Middle frontal gyrus (tissue), 1 donor: ENCODE measurements around the gene MYH14.

ENCODE experiments used
- DNase-seq: peaks from one replicate; pipeline ENCODE4 v3.0.0-alpha.2; 2015; ENCODE audit warnings: low spot score; ENCODE audit errors: extremely low spot score

MYH14 gene

GRCh38 chr19:50257141-50257540 is 53.7 kb downstream of the MYH14 start:
- DNase-seq, result no peak

GRCh38 chr19:50258918-50259372 is 55.5 kb downstream of the MYH14 start:
- DNase-seq, result no peak

DNA sequence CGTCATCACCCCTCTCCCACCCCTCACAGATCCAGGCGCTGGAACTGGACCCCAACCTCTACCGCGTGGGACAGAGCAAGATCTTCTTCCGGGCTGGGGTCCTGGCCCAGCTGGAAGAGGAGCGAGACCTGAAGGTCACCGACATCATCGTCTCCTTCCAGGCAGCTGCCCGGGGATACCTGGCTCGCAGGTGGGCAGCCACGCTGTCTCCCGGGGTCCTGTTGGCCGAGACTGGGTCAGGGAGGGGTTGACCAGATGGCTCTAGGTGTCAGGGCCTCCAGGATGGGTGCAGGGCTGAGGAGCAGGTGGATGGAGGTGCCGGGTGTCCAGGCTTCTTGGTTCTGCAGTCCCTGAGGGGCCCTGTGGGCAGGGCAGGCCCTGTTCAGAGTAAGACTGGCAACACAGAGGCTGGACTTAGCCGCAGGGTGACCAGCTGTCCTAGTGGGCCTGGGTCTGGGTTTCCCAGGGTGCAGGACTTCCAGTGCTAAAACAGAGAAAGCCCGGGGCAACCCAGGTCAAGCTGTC is 58.1 kb downstream of the MYH14 start:
- DNase-seq, result no peak

- no peak for DNase-seq
Observed at GRCh38 chr19:50263176-50263575, 59.8 kb downstream of the MYH14 start.

- no peak for DNase-seq
Observed at GRCh38 chr19:50264483-50265186, 61.2 kb downstream of the MYH14 start.

DNA sequence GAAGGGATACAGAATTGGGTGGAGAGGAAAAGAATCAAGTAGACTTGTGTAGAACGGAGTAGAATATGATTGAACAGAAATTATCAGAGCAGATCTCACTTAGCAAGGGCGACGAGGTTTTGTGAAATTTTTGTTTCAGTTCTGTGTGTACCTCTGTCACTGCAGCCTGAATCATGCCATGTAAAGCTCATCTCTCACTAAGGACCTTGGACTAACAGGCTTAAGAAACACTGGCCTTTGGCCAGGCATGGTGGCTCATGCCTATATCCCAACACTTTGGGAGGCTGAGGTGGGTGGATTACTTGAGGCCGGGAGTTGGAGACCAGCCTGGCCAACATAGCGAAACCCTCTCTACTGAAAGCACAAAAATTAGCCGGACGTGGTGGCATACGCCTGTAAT is 62.6 kb downstream of the MYH14 start:
- DNase-seq, result no peak

DNA sequence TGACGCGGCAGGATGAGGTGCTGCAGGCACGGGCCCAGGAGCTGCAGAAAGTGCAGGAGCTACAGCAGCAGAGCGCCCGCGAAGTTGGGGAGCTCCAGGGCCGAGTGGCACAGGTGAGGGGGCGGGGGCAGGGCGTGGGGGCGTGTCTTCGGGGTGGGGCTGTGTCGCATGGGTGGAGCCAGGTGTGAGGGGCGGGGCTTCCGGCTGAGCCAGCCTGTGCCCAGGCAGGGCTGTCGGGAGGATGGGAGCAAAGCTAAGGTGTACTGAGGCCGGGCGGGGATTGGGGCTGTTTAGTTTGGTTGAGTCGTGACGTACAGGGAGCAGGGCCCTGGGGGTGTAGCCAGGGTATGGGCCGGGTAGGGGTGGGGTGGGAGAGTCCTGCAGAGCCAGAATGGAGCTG is 63.5 kb downstream of the MYH14 start:
- DNase-seq, result no peak

GRCh38 chr19:50268041-50268440 is 64.6 kb downstream of the MYH14 start:
- DNase-seq, result peak; percentile 5

DNA sequence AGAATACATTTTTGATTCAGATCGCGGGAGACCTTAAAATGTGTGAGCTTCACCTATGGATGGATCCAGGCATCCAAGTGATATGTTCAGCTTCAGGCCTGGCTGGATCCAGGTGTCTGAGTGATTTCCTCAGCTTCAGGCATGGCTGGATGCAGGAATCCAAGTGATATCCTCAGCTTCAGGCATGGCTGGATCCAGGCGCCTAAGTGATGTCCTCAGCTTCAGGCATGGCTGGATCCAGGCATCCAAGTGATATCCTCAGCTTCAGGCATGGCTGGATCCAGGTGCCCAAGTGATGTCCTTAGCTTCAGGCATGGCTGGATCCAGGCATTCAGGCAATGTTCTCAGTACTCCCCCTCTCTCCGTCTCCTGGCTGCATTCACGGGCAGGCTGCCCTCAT is 65.1 kb downstream of the MYH14 start:
- no peak for DNase-seq

DNA sequence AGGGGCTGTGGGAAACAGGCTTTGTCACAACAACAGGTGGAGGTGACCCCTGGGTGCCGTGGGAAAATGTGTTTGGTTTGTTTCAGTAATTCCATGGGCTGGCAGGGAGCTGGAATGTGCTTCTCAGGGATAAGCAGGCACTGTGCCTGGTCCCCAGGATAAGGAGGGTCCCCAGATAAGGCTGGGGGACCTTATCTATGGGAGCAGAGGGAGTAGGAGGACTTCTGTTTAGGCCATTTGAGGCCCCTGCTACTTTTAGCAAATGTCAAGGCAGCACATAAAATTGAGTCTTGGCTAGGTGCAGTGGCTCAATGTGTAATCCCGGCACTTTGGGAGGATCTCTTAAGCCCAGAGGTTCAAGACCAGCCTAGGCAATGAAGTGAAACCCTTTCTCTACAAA is 66.2 kb downstream of the MYH14 start:
- DNase-seq, result no peak

- DNase-seq, result no peak
Observed at GRCh38 chr19:50272263-50272897, 69.0 kb downstream of the MYH14 start.

DNA sequence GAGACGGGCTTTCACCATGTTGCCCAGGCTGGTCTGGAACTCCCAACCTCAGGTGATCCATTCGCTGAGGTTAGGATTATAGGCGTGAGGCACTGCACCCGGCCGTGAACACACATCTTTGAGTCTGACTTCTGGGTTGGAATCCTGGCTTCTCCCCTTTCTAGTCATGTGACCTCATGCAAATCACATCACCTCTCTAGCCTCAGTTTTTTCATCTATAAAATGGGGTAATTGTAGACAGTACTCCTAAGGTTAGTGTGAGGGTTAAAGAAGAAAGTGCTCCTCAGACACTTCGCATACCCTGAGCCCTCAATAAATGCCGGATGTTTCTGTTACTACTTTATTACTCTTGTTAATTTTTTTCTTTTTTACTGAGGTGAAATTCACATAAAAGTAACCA is 70.4 kb downstream of the MYH14 start:
- no peak for DNase-seq

DNA sequence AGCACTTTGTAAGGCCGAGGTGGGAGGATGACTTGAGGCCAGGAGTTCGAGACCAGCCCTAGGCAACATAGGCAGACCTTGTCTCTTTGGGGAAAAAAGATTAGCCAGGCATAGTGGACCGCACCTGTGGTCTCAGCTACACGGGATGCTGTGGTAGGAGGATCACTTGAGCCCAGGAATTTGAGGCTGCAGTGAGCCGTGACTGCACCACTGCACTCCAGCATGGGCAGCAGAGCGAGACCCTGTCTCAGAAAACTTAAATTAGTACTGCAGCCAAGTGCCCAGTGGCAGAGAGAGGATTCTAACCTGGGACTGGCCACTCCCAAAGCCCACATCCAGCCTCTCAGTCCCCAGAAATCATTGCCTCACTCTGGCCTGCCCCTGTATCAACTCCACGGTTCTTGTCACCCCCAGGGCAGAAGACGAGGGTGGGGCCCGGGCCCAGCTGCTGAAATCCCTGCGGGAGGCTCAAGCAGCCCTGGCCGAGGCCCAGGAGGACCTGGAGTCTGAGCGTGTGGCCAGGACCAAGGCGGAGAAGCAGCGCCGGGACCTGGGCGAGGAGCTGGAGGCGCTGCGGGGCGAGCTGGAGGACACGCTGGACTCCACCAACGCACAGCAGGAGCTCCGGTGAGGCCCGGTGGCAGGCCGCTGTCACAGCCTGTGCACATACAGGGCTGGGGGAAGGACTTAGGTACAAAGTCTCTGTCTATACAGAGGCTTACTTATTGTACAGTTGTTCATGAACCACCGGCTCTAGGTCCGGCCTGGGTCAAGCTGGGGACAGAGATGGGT is 72.4 kb downstream of the MYH14 start:
- DNase-seq, result no peak

DNA sequence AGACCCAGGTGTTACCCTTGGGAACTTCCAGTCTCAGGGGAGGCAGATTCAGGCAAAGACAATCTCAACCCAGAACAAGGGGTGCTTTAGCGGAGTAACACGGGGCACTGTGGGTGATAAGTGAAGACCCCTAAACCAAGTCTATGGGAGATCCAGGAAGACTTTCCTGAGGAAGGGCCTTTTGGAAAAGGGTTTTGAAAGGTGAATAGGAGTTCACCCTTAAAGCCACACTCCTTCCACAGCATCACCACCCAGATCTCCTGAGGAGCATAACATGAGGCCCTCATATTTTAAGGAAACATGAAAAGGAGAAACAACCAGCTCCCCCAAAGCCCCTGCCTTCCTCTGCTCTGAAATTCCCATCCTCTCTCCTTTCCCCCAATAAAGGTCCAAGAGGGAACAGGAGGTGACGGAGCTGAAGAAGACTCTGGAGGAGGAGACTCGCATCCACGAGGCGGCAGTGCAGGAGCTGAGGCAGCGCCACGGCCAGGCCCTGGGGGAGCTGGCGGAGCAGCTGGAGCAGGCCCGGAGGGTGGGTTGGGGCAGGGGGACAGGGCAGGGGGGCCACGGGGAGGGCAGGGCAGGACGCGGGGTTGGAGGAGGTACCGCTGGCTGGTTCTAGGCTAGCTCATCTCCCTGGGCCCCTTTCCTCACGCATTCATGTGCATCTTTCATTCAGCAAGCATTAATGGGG is 73.1 kb downstream of the MYH14 start:
- DNase-seq, result no peak

- no peak for DNase-seq
Observed at GRCh38 chr19:50277966-50278580, 74.7 kb downstream of the MYH14 start.

DNA sequence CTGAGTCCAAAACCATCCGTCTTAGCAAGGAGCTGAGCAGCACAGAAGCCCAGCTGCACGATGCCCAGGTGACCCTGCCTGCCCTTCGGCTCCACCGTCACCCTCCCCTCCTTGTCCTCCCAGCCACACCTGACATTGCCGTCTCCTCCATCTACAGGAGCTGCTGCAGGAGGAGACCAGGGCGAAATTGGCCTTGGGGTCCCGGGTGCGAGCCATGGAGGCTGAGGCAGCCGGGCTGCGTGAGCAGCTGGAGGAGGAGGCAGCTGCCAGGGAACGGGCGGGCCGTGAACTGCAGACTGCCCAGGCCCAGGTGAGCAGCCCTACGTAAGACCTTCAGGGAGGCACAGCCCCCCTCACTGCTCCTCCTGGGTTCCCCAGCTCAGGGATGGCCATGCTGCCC is 76.7 kb downstream of the MYH14 start:
- no peak for DNase-seq

GRCh38 chr19:50280983-50281382 is 77.6 kb downstream of the MYH14 start:
- no peak for DNase-seq

DNA sequence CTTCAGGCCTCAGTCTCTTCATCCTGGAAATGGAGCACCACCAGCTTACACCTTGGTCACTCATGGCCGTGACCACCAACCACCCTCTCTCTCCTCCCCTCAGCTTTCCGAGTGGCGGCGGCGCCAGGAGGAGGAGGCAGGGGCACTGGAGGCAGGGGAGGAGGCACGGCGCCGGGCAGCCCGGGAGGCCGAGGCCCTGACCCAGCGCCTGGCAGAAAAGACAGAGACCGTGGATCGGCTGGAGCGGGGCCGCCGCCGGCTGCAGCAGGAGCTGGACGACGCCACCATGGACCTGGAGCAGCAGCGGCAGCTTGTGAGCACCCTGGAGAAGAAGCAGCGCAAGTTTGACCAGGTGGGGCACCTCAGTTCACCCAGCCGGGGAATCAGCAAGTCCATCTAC is 78.1 kb downstream of the MYH14 start:
- DNase-seq, result no peak

- DNase-seq, result no peak
Observed at GRCh38 chr19:50285833-50286232, 82.4 kb downstream of the MYH14 start.

- DNase-seq, result no peak
Observed at GRCh38 chr19:50286443-50286842, 83.0 kb downstream of the MYH14 start.

GRCh38 chr19:50287331-50287730 is 83.9 kb downstream of the MYH14 start:
- no peak for DNase-seq
